Measurements from ENCODE around the gene KIRREL1.

The KIRREL1 gene

GRCh38 chr1:158002022-158002630, 8.7 kb downstream of the KIRREL1 start:
- Histone ChIP-seq H3K4me1 (ENCODE audit: control insufficient read depth in 1 of 2, insufficient read depth in 1 of 2, low read depth in 1 of 2, low read length in 1 of 2) (no peaks in the 10 kb centered on the region), H3K9me3 (no peaks in the 10 kb centered on the region), H3K27me3 (peaks cover 15% of the 10 kb centered on the region), H3K36me3 (no peaks in the 10 kb centered on the region), H3K27ac (no peak overlapping the region), H3K4me3 (ENCODE audit: low read depth in 1 of 2, low read length in 1 of 2) (no peak overlapping the region)
- no peak for TF ChIP-seq CTCF (IDR thresholded peaks at IDR 0.05)

DNA sequence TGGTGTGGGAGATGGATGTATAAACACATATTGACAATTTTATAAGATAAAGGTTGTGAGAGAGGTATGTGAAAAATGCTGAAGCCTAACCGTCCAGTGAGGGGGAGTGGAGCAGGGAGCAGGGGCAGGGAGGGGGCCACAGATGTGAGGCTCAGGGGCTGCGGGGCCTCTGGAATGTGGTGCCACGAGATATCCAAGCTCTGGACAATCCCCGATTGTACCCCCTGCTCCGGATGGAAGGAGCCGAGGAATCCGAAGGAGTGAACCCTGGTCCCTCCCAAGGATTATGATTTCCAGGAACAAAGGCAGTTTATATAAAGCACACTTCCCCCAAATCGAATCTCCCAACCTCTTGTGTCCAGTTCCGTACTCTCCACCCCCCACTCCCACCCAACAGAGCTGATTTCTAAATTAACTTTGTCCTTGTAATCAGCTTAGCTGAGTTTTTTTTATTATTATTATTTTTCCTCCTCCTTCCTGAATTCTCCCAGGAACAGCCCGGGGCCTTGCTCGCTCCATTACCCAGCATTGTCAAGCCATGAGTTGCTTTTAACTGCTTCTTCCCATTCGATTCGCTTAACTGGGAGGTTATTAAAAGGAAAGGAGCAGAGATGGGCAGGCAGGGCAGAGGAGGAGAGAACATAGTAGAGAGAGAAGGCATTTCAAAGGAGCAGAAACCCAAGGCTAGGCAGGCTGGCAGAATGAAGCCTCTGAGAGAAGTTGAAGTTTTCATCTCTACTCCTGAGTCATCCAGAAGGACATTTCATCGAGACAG, 9.4 kb downstream of the KIRREL1 start:
- H3K9me3 ChIP-seq: no peaks in the 10 kb centered on the region
- no peaks in the 10 kb centered on the region for H3K4me1 ChIP-seq (ENCODE audit: control insufficient read depth in 1 of 2, insufficient read depth in 1 of 2, low read depth in 1 of 2, low read length in 1 of 2)
- no peak for TF ChIP-seq CTCF (IDR thresholded peaks at IDR 0.05)
- H3K27me3 ChIP-seq: peaks cover 9% of the 10 kb centered on the region
- no peak overlapping the region for H3K27ac ChIP-seq
- H3K36me3 ChIP-seq: no peaks in the 10 kb centered on the region
- H3K4me3 ChIP-seq (ENCODE audit: low read depth in 1 of 2, low read length in 1 of 2): no peak overlapping the region

GRCh38 chr1:158003406-158003800, 10.0 kb downstream of the KIRREL1 start:
- no peak overlapping the region for H3K27ac ChIP-seq
- H3K27me3 ChIP-seq: peaks cover 9% of the 10 kb centered on the region
- no peaks in the 10 kb centered on the region for H3K9me3 ChIP-seq
- H3K4me3 ChIP-seq (ENCODE audit: low read depth in 1 of 2, low read length in 1 of 2): no peak overlapping the region
- no peaks in the 10 kb centered on the region for H3K36me3 ChIP-seq
- H3K4me1 ChIP-seq (ENCODE audit: control insufficient read depth in 1 of 2, insufficient read depth in 1 of 2, low read depth in 1 of 2, low read length in 1 of 2): no peaks in the 10 kb centered on the region
- TF ChIP-seq CTCF (IDR thresholded peaks at IDR 0.05): no peak

DNA sequence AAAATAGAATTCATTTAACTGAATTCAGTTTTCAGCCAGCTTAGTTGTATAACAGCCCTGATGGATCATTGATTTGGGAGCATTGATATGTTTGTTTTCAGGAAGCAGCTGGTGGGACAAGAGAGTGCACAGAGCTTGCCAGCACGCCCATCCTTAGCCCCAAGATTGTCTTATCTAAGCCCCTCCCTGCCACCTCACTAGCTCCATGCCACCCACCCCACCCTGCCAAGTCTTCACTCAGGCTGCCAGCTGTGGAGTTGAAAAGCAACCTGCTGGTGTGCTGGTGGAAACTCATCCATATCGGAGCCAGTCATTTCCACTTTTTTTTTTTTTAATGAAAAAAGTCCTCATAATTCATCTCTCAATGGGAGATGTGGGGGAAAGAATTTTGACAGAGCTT, 11.8 kb downstream of the KIRREL1 start:
- Histone ChIP-seq H3K36me3 (no peaks in the 10 kb centered on the region), H3K27me3 (no peaks in the 10 kb centered on the region), H3K27ac (no peak overlapping the region), H3K9me3 (no peaks in the 10 kb centered on the region), H3K4me3 (ENCODE audit: low read depth in 1 of 2, low read length in 1 of 2) (no peak overlapping the region), H3K4me1 (ENCODE audit: control insufficient read depth in 1 of 2, insufficient read depth in 1 of 2, low read depth in 1 of 2, low read length in 1 of 2) (no peaks in the 10 kb centered on the region)
- TF ChIP-seq CTCF (IDR thresholded peaks at IDR 0.05): no peak

DNA sequence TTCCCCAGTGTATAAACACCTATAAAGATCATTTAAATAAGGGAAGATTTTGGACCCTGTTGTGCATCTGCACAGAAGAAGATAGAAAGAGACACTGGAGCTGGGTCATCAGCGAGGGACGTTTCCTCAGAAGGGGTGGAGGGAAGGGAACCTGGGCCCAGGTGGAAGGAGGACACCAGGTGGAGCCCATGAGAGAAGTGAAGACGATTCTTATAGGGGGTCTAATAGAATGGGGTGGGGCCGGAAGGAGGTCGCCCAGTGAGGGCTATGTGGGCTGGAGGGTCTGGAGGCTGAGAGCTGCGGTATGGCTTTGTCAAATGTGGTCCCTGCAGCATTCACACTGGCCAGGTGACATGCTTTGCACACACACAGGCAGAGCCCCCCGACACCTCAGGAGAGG, 13.7 kb downstream of the KIRREL1 start:
- no peaks in the 10 kb centered on the region for H3K36me3 ChIP-seq
- no peak overlapping the region for H3K4me3 ChIP-seq (ENCODE audit: low read depth in 1 of 2, low read length in 1 of 2)
- H3K9me3 ChIP-seq: no peaks in the 10 kb centered on the region
- no peaks in the 10 kb centered on the region for H3K27me3 ChIP-seq
- no peak for TF ChIP-seq CTCF (IDR thresholded peaks at IDR 0.05)
- H3K4me1 ChIP-seq (ENCODE audit: control insufficient read depth in 1 of 2, insufficient read depth in 1 of 2, low read depth in 1 of 2, low read length in 1 of 2): no peaks in the 10 kb centered on the region
- H3K27ac ChIP-seq: no peak overlapping the region

Data from neutrophil (primary cell).